H1 (cell line): Measurements from ENCODE around the gene CRYGS. TPM values are rescaled to one million over a fixed set of nuclear protein-coding genes. Genes with fewer than 3 reads are reported as not detected.
"Not testable (repeated sequence)": the region's sequence is repeated elsewhere in the genome, so short reads cannot be mapped to it uniquely, and the experiment has no call there.

ENCODE experiments used
- CTCF ChIA-PET: fragments of 300-600 bp; sonication (Branson Sonifier 250); formaldehyde crosslinking; loops from one replicate; lab custom pipeline; 2021; ENCODE audit not compliant: partially characterized antibody; lab: Charles Lee
- POLR2A ChIA-PET: fragments of 300-600 bp; sonication (Branson Sonifier 250); formaldehyde crosslinking; loops from one replicate; lab custom pipeline; 2021; ENCODE audit warnings: inconsistent platforms; ENCODE audit not compliant: partially characterized antibody; lab: Charles Lee
- DNase-seq, 2 experiments: peaks; one replicate each; pipeline versions ENCODE4 v3.0.0 to v3.0.0-alpha.2; 2010 to 2022; ENCODE audit warnings: low spot score in 2 of 2, low read depth in 1 of 2, mixed read lengths in 1 of 2
- FAIRE-seq: peaks from 2 replicates; lab custom pipeline; 2011; peaks lifted over from hg19 to GRCh38; lab: Jason Lieb, UNC
- H2AFZ ChIP-seq: 2 replicates; pipeline ENCODE4 v1.8.1; 2012; ENCODE audit warnings: low read length, inconsistent platforms
- H2AK5ac ChIP-seq: 2 replicates; pipeline ENCODE4 v1.6.1; 2013; ENCODE audit warnings: low read depth, low read length
- H2BK120ac ChIP-seq: replicated peaks from 2 replicates; pipeline ENCODE3; 2013; ENCODE audit warnings: low read depth, low read length, inconsistent platforms
- H2BK12ac ChIP-seq: 2 replicates; pipeline ENCODE4 v1.6.1; 2013; ENCODE audit warnings: low read depth, low read length
- H2BK15ac ChIP-seq: 2 replicates; pipeline ENCODE4 v1.6.1; 2013; ENCODE audit warnings: low read length
- H2BK20ac ChIP-seq: 2 replicates; pipeline ENCODE4 v1.6.1; 2013; ENCODE audit warnings: low read length
- H2BK5ac ChIP-seq: 2 replicates; pipeline ENCODE4 v1.6.1; 2013; ENCODE audit warnings: low read depth, low read length
- H3K14ac ChIP-seq: 2 replicates; pipeline ENCODE4 v1.6.1; 2013; ENCODE audit warnings: inconsistent platforms; ENCODE audit not compliant: insufficient read length
- H3K18ac ChIP-seq: 2 replicates; pipeline ENCODE4 v1.6.1; 2013; ENCODE audit warnings: low read length; ENCODE audit errors: extremely low read depth
- H3K23ac ChIP-seq: 2 replicates; pipeline ENCODE4 v1.6.1; 2013; ENCODE audit warnings: inconsistent platforms; ENCODE audit not compliant: insufficient read length
- H3K23me2 ChIP-seq: 2 replicates; pipeline ENCODE4 v1.6.1; 2013; ENCODE audit warnings: low read depth, low read length
- H3K27ac ChIP-seq: 2 replicates; pipeline ENCODE4 v1.6.1; 2011; ENCODE audit warnings: low read depth, low read length, inconsistent platforms
- H3K27me3 ChIP-seq, 4 experiments: replicated peaks in 1 of 4; 1 replicate in 1 of 4; 2 replicates in 3 of 4; pipeline versions ENCODE4 v1.6.1 to v1.8.1; 2011 to 2013; ENCODE audit warnings: low read length in 3 of 4, mild to moderate bottlenecking in 3 of 4, inconsistent platforms in 2 of 4, mixed read lengths in 2 of 4, moderate library complexity in 1 of 4; ENCODE audit not compliant: control insufficient read depth in 3 of 4, insufficient read depth in 3 of 4; ENCODE audit errors: extremely low read depth in 1 of 4
- H3K36me3 ChIP-seq, 4 experiments: 2 replicates each; pipeline versions ENCODE4 v1.6.1 to v1.8.1; 2011 to 2013; ENCODE audit warnings: mild to moderate bottlenecking in 4 of 4, low read length in 3 of 4, moderate library complexity in 2 of 4, control low read depth in 1 of 4, inconsistent platforms in 1 of 4; ENCODE audit not compliant: insufficient read depth in 4 of 4, control insufficient read depth in 2 of 4
- H3K4ac ChIP-seq: replicated peaks from 2 replicates; pipeline ENCODE3; 2013; ENCODE audit warnings: low read length, low read depth, mixed read lengths, inconsistent platforms; ENCODE audit not compliant: insufficient read length
- H3K4me1 ChIP-seq, 4 experiments: replicated peaks in 1 of 4; 1 replicate in 1 of 4; 2 replicates in 3 of 4; pipeline versions ENCODE4 v1.6.1 to v1.8.1; 2011 to 2013; ENCODE audit warnings: low read length in 3 of 4, inconsistent platforms in 2 of 4, mixed read lengths in 1 of 4; ENCODE audit not compliant: insufficient read depth in 4 of 4, control insufficient read depth in 3 of 4
- H3K4me2 ChIP-seq, 2 experiments: 2 replicates each; pipeline versions ENCODE4 v1.6.1 to v1.8.1; 2011 to 2013; ENCODE audit warnings: low read depth in 2 of 2, low read length in 2 of 2, control low read depth in 1 of 2, inconsistent platforms in 1 of 2, mild to moderate bottlenecking in 1 of 2; ENCODE audit not compliant: insufficient read depth in 1 of 2
- H3K4me3 ChIP-seq, 4 experiments: fragments of 200-600, 300-600 bp in 1 of 4; sonication (generic), shearing (Covaris generic), sonication (Bioruptor Twin) in 1 of 4; 2 replicates each; pipeline versions ENCODE4 v1.5.1 to v1.8.1; 2011 to 2016; ENCODE audit warnings: low read length in 4 of 4, low read depth in 3 of 4, control low read depth in 2 of 4, inconsistent platforms in 2 of 4, mild to moderate bottlenecking in 2 of 4, mixed read lengths in 1 of 4, moderate library complexity in 1 of 4; ENCODE audit not compliant: insufficient read depth in 2 of 4; ENCODE audit errors: extremely low read depth in 1 of 4
- H3K56ac ChIP-seq: replicated peaks from 2 replicates; pipeline ENCODE3; 2013; ENCODE audit warnings: low read depth, mild to moderate bottlenecking, mixed read lengths, low read length, inconsistent platforms; ENCODE audit not compliant: insufficient read length
- H3K79me1 ChIP-seq: 2 replicates; pipeline ENCODE4 v1.6.1; 2013; ENCODE audit warnings: low read depth, low read length, control low read depth
- H3K79me2 ChIP-seq, 2 experiments: 2 replicates each; pipeline versions ENCODE4 v1.6.1 to v1.8.1; 2012 to 2013; ENCODE audit warnings: low read length in 2 of 2, mild to moderate bottlenecking in 2 of 2, inconsistent platforms in 1 of 2; ENCODE audit not compliant: insufficient read depth in 2 of 2, control insufficient read depth in 1 of 2
- H3K9ac ChIP-seq, 4 experiments: replicated peaks in 1 of 4; 1 replicate in 1 of 4; 2 replicates in 3 of 4; pipeline versions ENCODE4 v1.6.1 to v1.8.1; 2011 to 2013; ENCODE audit warnings: low read depth in 3 of 4, low read length in 3 of 4, control low read depth in 2 of 4, mild to moderate bottlenecking in 2 of 4, moderate library complexity in 2 of 4, inconsistent platforms in 1 of 4; ENCODE audit errors: extremely low read depth in 1 of 4
- H3K9me3 ChIP-seq, 2 experiments: 2 replicates each; pipeline versions ENCODE4 v1.6.1 to v1.8.1; 2012 to 2013; ENCODE audit warnings: mild to moderate bottlenecking in 2 of 2, moderate library complexity in 2 of 2, control low read depth in 1 of 2, inconsistent platforms in 1 of 2, low read depth in 1 of 2, low read length in 1 of 2, mixed read lengths in 1 of 2; ENCODE audit not compliant: insufficient read depth in 2 of 2
- H4K20me1 ChIP-seq, 2 experiments: replicated peaks in 1 of 2; 2 replicates each; pipeline versions ENCODE3 to v1.8.1; 2011 to 2013; ENCODE audit warnings: inconsistent platforms in 2 of 2, low read length in 2 of 2, mild to moderate bottlenecking in 1 of 2; ENCODE audit not compliant: insufficient read depth in 2 of 2, control insufficient read depth in 1 of 2
- H4K5ac ChIP-seq: 2 replicates; pipeline ENCODE4 v1.6.1; 2013; ENCODE audit warnings: low read length, low read depth, mixed read lengths, inconsistent platforms; ENCODE audit not compliant: insufficient read length
- H4K8ac ChIP-seq: 2 replicates; pipeline ENCODE4 v1.8.0; 2013; ENCODE audit warnings: mild to moderate bottlenecking, moderate library complexity, low read length, inconsistent platforms; ENCODE audit not compliant: insufficient read depth; ENCODE audit errors: extremely low read depth
- H4K91ac ChIP-seq: replicated peaks from 2 replicates; pipeline ENCODE3; 2013; ENCODE audit warnings: low read length, mixed read lengths, inconsistent platforms; ENCODE audit not compliant: insufficient read length
- WGBS, 2 experiments: shearing (Covaris generic) in 1 of 2; methylation state at CpG; one replicate each; pipeline versions ENCODE4 v1.1.6 to v1.1.7; 2013 to 2015; ENCODE audit warnings: low lambda C conversion rate in 2 of 2, mixed read lengths in 2 of 2, inconsistent platforms in 1 of 2, low coverage in 1 of 2, missing lambda C conversion rate in 1 of 2; ENCODE audit not compliant: insufficient replicate concordance in 2 of 2, insufficient coverage in 1 of 2, insufficient read length in 1 of 2; ENCODE audit errors: extremely low coverage in 1 of 2, missing lambda C conversion rate in 1 of 2; 5-methylcytosine and 5-hydroxymethylcytosine counted together
- polyA plus RNA-seq, 7 experiments: library from polyadenylated mRNA; depleted of rRNA in 3 of 7; stranded (reverse) in 5 of 7; unstranded in 2 of 7; fragments of >200 nt in 5 of 7; fragments of 200-250 nt in 2 of 7; gene quantifications; 1 replicate in 5 of 7; 2 replicates in 1 of 7; 4 replicates in 1 of 7; pipeline versions ENCODE4 v1.2.1 to v1.2.3, GENCODE V29; 2011 to 2013; ENCODE audit warnings: missing spikeins in 2 of 7, mixed read lengths in 2 of 7
- total RNA-seq: library from RNA; stranded (reverse); fragmentation: NEBNext Ultra II Directional; extraction: Animal tissue kit (Norgen Biotek cat#: 25700); gene quantifications from 2 replicates; pipeline ENCODE4 v1.2.1, GENCODE V29; 2021

The CRYGS gene
- total and polyA plus RNA-seq, 2 of the 8 experiments (the other 6 are each of a cell fraction or from before 2014, with no cell fraction given): 1.5 to 1.8 TPM

- DNase-seq, H3K4ac ChIP-seq, H4K8ac ChIP-seq, POLR2A ChIA-PET, H4K91ac ChIP-seq, H2AFZ ChIP-seq, H3K79me2 ChIP-seq, H3K9ac ChIP-seq, H2AK5ac ChIP-seq, H3K14ac ChIP-seq, H3K36me3 ChIP-seq, H2BK12ac ChIP-seq, H3K23ac ChIP-seq, H2BK5ac ChIP-seq, H3K79me1 ChIP-seq, H3K27ac ChIP-seq, H4K5ac ChIP-seq, H2BK15ac ChIP-seq, H3K27me3 ChIP-seq, H3K4me2 ChIP-seq, H4K20me1 ChIP-seq, H2BK120ac ChIP-seq, FAIRE-seq, H3K4me3 ChIP-seq, H3K4me1 ChIP-seq, H3K56ac ChIP-seq, H3K23me2 ChIP-seq, H3K18ac ChIP-seq, H3K9me3 ChIP-seq, H2BK20ac ChIP-seq: not testable (repeated sequence)
- CTCF ChIA-PET: interaction anchor here (0.6 to 11.7 kb wide), 2 partner anchors 262 to 512 kb away, joined by 3 to 104 read pairs; no protein-coding TSS in a partner anchor
- 87% methylated on average over 3 of the region's 3 CpGs; no CpG with 5 or more reads in 1 of the 2 experiments for WGBS, 2 experiments
These were observed 12.5 kb downstream of the CRYGS start for GRCh38 chr3:186531694-186532093.
